HG03520 (cell line): ENCODE data around the gene PACRG.

ENCODE experiments used
- ATAC-seq: cut with Tn5 transposase; IDR thresholded peaks from one replicate; pipeline ENCODE4 v1.9.1; 2021; ENCODE audit warnings: mild to moderate bottlenecking, moderate library complexity; ENCODE audit not compliant: unreplicated experiment

Gene PACRG

DNA sequence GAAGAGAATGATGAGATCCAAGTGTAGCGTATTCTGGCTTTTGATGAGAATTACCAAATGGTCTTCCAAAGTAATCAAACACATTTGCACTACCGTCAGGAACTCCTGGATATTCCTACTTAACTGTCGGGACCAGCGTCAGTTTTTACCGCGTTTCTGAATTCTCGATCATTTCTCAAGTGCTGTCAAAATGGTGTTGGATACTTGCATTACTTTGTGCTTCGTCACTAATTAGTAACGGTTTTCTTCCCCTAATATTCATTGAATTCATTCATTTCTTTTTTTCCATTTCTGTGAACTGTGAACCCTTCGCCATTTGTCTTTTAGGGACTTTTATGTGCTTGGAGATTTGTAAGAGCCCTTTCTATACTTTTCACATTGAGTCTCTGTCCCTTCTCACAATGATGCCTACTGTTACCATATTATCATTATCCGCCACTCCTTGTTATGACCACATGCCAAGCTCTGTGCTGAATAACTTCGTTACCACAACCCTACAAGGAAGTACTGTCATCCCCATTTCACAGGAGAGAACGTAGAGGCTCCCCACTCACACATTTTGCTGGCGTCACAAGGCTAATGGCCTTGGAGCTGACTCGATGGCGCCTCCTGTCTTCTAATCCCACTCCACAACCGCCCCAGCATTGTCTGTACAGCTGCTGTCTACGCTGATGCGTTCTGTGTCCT lies 612.6 kb downstream of the PACRG start:
- ATAC-seq, result no peak

DNA sequence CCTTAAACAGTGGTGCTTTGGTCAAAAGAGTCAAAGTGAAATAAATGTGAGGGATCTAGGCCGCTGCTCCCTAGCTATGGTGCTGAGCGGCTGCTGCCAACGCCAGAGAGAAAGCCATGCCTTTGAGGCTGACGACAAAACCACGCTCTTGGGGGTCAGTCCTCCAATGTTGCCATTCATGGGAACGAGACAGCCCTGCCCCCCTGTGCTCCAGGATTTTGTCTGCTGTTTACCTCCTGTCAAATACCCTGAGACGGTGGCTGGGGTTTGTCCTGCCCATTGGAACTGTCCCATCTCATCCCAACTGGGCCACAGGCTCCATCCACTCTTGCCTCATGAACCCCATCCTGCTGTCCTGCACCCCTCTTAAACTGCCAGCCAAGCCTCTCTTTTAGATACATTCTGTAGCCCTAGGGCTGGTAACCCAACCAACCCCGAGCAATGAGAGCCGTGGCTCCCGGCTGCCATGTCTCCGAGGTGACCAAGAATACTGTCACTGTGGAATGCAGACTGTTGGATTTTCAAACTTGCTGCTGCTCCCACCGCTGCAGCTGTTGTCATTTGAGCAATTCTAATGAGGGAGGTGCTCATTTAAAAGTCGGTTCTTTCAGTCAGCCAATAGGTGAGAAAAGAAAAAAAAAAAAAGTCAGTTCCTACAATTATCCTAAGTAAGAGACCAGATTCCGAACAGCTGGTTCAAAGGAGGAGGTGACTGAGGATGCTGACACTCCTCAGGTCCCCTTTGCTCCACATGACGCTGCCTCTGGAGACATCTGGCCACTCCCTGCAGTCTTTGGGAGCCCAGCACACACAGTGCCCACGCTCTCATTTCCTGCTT lies 613.7 kb downstream of the PACRG start:
- ATAC-seq, result no peak

DNA sequence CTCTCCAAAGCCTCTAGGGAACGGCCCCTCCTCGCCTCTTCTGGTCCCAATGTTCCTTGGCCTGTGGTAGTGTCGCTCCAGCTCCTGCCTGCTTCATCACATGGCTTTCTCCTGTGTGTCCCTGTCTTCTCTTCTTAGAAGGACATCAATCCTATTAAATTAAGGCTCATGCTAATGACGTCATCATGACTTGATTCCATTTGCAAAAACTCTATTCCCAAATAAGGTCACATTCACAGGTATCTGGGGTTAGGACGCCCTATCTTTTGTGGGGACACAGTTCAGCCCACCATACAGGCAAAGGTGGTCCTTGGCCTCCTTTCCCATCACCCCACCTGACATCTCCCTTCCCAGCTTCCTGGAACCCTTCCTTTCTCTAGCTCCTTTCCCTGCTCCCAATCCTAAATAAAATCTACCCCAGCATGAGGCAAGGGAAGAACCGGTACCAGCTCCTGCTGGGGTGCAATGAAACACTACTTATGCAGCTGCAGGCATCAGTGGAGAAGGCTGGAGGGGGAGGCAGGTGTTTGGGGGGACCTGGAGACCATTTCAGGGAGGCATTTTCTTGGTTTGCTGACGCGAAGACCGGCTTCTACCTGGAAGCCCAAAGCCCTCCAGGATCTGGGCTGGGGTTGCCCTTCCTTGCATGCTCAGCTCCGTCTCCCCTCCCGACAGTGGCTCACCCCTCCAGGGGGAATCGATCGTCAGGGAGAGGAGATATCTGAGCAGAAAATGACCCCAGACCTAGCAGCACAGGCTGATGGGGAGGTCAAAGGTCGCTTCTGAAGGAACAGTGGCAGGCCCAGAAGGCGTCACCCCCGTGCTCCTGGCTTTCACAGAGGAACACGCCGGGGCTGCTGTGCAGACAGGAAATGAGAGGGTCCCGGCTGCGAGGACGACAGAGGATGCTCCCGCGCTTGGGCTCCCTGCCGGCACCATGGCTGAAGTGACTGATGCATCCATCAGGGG lies 615.1 kb downstream of the PACRG start:
- no peak for ATAC-seq

DNA sequence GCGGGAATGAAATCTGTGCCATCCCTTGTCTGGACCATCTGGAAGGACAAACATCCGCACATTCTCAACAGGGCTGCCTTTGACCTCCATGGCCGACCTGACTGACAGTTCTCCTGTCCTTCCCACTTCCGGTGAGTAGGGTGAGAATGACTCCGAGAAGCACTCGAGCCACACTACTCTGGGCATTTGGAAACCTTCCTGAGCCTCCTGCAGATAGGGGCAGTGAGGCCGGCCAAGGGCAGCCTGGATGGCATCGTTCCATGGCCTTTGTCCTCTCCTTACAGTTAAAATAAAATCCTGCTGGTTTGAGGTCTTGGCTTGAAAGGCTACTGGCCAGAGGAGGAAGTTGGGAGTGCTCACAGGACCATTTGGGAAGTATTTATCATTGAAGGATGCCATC lies 615.8 kb downstream of the PACRG start:
- no peak for ATAC-seq

DNA sequence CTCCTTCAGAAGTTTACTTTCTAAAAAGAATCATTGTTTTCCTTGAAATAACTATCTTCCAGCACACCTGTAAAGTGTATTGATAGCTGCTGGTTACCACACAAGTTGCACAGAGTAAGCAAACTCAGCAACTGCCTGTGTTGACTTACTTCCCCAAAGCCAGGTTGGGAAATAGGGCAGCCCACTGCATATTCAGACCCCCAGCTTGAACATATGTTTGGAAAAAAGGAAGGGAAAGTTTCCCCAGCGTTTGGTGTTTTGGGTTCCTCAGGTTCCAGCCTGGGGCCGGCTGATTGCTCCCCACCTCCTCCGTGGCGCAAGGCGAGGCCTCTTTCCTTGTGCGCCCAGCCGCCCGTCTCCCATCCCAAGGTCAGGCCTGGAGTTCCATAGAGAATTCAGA lies 616.6 kb downstream of the PACRG start:
- no peak for ATAC-seq

GRCh38 chr6:163345931-163346330 lies 618.2 kb downstream of the PACRG start:
- no peak for ATAC-seq

DNA sequence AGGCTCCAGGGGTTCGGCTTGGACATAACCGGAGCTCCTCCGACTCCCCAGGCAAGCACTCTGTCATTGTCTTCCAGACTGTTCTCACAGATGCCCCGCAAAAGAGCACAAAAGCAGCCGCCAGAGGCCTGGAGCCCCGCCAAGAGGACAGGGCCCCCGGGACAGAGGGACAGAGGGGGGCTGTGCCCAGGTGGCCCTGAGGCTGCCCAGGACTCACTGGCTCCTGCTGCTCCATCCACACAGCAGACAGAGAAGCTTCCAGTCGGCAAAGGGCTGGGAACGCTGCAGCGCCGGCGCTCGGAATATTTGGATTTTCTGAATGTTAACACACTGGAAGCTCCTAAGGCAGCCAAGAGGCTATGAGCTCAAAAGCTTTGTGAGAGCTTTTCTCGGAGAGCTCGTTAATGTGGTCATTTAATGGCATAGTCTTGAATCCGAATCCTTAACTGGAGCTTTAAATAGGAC lies 618.8 kb downstream of the PACRG start:
- no peak for ATAC-seq

DNA sequence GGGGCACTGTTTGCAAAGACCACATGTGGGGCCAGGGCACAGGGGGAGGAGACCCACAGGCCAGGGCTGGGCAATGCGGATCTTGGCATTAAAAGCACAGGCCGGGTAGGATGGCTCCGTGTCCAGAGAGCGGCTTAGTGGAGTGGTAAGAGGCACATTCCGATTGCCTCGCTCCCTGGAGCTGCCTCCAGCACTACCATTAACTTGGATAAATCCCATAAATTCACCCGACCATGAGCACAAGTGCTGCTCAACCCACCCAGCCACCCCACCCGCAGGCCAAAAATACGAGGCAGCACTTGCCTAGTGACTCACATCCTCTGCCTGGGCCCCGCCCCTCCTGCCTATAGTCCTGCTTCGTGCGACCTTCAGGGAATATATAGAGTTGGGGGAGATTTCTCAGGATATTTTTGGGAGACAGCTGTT lies 619.3 kb downstream of the PACRG start:
- ATAC-seq, result no peak

DNA sequence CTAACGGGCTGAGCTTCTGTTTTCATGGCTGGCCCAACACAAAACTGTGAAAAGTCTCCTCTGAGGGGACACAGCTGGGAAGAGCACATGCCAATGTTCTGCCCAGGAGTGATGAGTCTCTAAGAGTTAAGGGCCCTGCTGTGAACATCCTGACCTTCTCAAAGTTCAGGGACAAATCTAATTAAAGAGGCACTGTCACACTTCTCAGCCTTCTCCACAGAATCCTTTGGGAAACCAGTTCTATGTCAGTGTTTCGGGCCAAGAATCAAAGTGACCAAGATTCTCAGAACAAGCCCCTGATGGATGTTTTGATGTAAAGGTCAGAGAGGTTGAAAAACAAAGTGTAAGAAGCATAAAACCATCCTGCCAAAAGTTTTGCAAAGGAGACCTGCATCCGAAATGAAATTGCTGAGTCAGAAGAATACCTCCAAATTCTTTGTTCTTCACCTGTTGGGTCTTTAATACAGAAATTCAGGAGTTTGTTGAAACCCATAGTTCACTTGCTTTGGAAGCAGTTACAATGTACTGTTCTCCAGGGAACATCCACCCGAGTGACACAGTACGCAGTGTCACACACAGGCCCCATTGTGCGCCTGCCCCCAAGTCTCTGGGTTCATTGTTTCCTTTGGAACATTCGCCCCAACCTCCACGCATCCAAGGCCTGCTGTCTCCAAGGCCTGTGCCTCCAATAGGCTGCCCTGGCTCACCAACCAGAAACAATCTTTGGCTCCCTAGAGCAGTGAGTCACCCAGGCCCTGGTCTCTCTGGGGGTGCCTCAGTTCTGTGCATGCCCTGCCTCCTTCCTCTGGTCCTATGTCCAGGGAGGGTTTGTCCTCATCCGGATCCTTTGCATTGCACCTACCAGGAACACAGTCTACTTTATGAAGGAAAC lies 621.3 kb downstream of the PACRG start:
- no peak for ATAC-seq

GRCh38 chr6:163349696-163350095 lies 621.9 kb downstream of the PACRG start:
- ATAC-seq, result no peak

GRCh38 chr6:163351013-163351412 lies 623.2 kb downstream of the PACRG start:
- no peak for ATAC-seq

DNA sequence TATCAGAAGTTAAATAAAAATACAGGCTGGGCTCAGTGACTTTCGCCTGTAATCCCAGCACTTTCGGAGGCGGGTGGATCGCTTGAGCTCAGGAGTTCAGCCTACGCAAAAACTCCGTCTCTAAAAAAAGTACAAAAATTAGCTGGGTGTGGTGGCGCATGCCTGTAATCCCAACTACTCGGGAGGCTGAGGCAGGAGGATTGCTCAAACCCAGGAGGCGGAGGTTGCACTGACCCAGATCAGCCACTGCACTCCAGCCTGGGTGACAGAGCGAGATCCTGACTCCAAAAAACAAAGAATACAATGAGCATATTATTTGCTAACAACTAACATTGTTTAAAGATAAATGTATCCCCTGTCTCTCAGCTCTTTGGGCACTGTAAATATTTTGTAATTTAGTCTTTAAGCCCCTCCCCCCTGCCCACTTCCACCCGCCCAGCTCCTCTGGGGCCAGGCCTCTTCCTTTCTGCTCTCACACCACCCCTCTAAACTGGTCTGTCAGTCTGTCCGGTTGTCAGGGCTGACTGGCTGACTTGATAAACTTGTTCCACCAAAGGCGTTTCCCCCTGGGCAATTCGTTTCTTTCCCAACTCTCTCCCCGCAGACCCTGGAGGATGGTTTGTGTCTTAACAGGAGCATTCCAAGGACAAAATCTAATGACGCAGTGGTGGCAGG lies 624.4 kb downstream of the PACRG start:
- no peak for ATAC-seq

GRCh38 chr6:163352966-163353365 lies 625.2 kb downstream of the PACRG start:
- no peak for ATAC-seq

DNA sequence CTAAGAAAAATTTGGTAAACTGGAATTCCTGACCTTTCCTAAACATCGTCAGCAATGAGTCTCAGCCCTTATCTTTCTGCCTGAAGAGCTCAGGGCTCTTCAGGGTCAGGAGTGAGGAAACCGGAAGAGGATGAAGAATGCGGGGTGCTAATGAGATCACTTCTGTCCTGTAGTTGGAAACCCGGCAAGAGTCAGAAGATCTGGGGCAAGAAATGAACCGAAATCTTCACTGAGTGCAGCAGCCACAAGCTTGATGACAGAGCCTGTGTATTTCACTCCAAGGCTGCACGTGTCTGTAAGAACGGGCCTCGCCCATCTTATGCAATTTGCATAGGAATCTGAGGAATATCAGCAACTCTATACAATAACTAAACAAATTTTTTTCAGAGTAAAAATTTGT lies 626.3 kb downstream of the PACRG start:
- ATAC-seq, result no peak

- peak; percentile 72 for ATAC-seq
Measured at GRCh38 chr6:163354761-163355425, 627.1 kb downstream of the PACRG start.

GRCh38 chr6:163355426-163355991 lies 627.7 kb downstream of the PACRG start:
- ATAC-seq, result peak; percentile 25

DNA sequence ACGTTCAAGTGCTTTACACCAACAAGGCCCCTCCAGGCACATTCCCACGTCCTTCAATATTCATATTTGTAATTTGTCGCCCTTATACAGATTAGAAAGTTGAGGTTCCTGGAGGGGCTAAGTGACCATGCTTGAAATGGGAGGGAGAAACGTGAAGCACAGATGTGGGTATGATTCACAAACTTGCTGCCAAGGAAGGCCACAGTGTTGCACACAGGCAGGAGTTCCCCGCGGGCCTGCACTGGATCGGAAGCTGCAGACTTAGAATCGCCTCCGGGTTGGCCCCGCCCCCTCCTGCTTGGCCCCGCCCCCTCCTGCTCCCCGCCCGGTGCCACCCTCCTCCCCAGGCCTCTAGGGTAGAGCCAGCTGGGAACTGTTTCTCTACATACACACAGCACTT lies 628.5 kb downstream of the PACRG start:
- ATAC-seq, result no peak

GRCh38 chr6:163356743-163357142 lies 629.0 kb downstream of the PACRG start:
- ATAC-seq, result no peak

DNA sequence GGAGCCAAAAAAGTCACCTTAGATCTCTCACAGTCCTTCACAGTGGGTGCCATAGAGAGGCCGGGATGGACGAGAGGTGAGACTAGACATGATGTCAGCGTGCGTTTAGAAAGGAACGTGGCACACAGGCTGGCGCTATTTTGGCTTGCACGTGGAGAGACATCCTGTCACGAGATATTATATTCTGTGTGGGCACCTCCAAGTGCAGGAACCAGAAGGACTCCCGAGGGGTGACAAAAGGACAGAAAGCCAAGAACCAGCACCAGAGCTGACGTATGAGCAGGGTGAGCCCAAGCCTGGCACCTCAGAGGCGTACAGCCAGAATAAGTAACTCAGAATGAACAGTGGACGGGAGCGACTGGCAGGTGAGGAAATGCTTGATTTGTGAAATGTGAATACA lies 636.9 kb downstream of the PACRG start:
- no peak for ATAC-seq
